Measurements from ENCODE around the gene TOP2A.

Gene TOP2A

GRCh38 chr17:40358323-40359038, 59.2 kb downstream of the TOP2A start:
- peak; percentile 85 for DNase-seq (ENCODE audit: low spot score)

GRCh38 chr17:40356990-40357881, 60.5 kb downstream of the TOP2A start:
- DNase-seq (ENCODE audit: low spot score) = no peak

GRCh38 chr17:40355804-40356758, 61.6 kb downstream of the TOP2A start:
- no peak for DNase-seq (ENCODE audit: low spot score)

GRCh38 chr17:40355123-40355803, 62.4 kb downstream of the TOP2A start:
- no peak for DNase-seq (ENCODE audit: low spot score)

GRCh38 chr17:40354221-40355122, 63.2 kb downstream of the TOP2A start:
- no peak for DNase-seq (ENCODE audit: low spot score)

- no peak for DNase-seq (ENCODE audit: low spot score)
Measured at GRCh38 chr17:40352779-40353394, 64.8 kb downstream of the TOP2A start.

DNA sequence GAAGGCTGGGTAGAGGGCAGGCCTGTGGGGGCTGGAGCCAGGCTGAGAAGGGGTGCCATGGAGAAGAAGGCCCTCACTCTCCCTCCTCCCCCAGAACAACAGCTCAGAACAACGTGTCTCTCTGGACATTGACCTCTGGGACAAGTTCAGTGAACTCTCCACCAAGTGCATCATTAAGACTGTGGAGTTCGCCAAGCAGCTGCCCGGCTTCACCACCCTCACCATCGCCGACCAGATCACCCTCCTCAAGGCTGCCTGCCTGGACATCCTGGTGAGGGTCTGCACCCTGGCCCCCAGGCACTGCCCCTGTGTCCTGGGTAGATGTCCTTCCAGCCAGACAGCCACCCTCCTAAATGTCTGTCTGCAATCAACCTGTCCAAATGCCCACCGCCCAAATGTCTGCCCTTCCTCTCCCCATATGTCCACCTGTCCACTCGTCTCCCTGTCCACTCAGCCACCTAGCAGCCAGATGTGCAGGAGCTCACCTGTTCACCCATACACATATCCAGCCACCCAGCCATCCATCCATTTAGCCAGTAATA, 65.4 kb downstream of the TOP2A start:
- no peak for DNase-seq (ENCODE audit: low spot score)

GRCh38 chr17:40351359-40352236, 66.1 kb downstream of the TOP2A start:
- DNase-seq (ENCODE audit: low spot score) = no peak

DNA sequence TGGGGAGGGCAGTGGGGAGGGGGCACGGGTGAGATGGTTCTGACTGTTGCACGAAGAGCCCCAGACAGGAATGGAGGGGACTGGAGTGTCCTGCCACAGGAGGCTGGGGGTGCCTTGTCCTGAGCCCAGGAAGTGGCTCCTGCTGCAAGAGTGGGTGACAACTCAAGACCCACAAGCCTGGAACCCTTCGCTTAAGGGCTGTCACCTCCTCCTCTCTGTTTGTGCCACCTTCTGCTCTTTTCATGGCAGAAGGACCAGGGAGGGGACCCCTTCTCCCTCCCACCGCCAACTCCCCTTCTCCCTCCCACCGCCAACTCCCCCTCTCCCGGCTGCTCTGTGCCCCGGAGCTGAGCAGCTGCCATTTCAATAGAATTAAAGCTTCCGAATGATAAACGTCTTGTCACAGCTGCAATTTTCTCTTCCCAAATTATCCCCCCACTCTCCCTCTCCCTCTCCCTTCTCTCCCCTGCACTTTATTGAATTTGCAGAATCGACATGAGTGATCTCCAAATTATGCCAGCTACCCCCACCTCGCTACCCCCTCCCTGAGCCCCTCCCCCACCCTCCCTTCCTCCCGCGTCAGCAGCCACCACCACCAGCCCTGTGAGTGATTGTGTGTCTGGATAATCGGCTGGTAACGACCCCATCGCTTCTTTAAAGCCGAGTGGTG, 66.9 kb downstream of the TOP2A start:
- no peak for DNase-seq (ENCODE audit: low spot score)

DNA sequence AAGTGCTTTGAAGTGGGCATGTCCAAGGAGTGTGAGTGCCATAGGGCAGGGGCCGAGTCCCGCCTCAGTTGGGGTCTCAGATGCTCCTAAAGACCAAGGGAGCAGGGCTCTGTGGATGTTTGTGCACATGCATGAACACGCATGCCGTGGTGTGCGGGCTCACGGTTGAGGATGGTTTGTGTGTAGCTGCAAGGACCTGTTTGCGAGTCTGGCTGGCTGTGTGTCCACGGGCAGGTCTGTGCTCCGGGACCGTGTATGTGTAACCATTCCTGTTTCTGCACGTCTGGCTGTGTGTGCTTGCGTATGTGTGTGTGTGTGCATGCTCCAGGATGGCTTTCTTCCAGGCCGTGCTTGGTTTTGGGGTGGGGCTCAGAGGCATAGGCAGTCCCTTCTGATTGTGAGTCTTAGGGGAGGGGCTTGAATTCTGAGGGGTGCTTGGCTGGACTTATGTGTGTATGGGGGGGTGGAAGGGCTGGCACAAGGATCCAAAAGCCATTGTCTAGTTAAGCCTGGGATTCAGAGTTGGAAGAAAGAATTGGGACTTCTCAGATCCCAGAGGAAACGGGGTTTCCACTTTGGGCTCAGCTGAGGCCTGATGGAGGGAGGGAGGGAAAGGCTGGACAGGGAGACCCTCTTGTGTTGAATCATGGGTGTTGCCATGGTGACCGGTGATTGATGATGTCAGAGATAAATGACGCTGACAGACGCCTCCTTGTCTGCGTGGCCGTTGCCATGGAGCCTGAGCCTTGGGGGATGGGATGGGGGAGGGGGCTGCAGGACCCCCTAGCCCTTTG, 67.6 kb downstream of the TOP2A start:
- no peak for DNase-seq (ENCODE audit: low spot score)

DNA sequence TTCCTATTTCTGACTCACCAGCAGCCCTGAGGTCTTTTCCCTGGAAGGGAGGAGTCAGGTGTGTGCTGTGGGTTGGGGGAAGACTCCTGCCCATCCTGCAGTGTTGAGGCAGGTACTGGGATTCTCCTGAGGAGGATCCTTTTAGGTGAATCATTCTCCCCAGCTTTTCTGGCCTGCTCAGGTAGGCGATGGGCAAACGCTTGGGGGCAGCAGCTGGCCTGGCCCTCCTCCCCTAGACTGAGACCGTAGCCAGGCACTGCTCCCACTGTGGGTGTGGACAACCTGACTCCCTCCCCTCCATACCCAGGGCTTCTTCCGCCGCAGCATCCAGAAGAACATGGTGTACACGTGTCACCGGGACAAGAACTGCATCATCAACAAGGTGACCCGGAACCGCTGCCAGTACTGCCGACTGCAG, 68.2 kb downstream of the TOP2A start:
- DNase-seq (ENCODE audit: low spot score) = no peak

GRCh38 chr17:40348562-40349476, 68.9 kb downstream of the TOP2A start:
- DNase-seq (ENCODE audit: low spot score) = no peak

DNA sequence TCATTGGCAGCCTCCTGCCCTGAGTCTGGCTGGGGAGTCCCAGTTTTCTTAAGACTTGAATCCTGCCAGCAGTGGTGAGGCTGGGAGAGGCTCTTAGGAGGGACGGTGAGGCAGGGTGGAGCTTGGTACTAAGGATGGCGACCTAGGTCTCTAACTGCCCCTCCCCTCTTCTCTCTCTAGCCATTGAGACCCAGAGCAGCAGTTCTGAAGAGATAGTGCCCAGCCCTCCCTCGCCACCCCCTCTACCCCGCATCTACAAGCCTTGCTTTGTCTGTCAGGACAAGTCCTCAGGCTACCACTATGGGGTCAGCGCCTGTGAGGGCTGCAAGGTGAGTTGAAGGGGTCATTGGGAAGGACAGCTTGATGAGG, 69.6 kb downstream of the TOP2A start:
- DNase-seq (ENCODE audit: low spot score) = no peak

GRCh38 chr17:40347319-40348135, 70.2 kb downstream of the TOP2A start:
- DNase-seq (ENCODE audit: low spot score) = no peak

GRCh38 chr17:40346765-40347158, 70.9 kb downstream of the TOP2A start:
- no peak for DNase-seq (ENCODE audit: low spot score)

Measured in RKO (cell line).